ENCODE data around the gene RARG.
"Not testable (repeated sequence)": the region's sequence is repeated elsewhere in the genome, so short reads cannot be mapped to it uniquely, and the experiment has no call there.

The RARG gene

GRCh38 chr12:53208435-53208834 lies 23.6 kb downstream of the RARG start:
- DNase-seq = no peak

GRCh38 chr12:53207042-53207441 lies 25.0 kb downstream of the RARG start, which contains the start of gene ITGB7:
TSS of gene ITGB7 (minus strand) at chr12:53207251. CDS start at chr12:53200443, 6,808 bp downstream.
- no peak for DNase-seq

- DNase-seq = no peak
Observed at GRCh38 chr12:53205747-53206419, 26.1 kb downstream of the RARG start.

GRCh38 chr12:53204351-53204750 lies 27.7 kb downstream of the RARG start:
- DNase-seq = no peak

GRCh38 chr12:53202316-53202715 lies 29.7 kb downstream of the RARG start:
- DNase-seq = not testable (repeated sequence)

GRCh38 chr12:53201639-53202038 lies 30.4 kb downstream of the RARG start:
- DNase-seq = no peak

- DNase-seq = no peak
Observed at GRCh38 chr12:53201177-53201541, 30.9 kb downstream of the RARG start.

GRCh38 chr12:53200458-53201176 lies 31.4 kb downstream of the RARG start:
- DNase-seq = no peak

- DNase-seq = no peak
Observed at GRCh38 chr12:53200107-53200457, 31.9 kb downstream of the RARG start.

GRCh38 chr12:53199700-53200099 lies 32.3 kb downstream of the RARG start:
- no peak for DNase-seq

GRCh38 chr12:53198486-53199110 lies 33.4 kb downstream of the RARG start:
- no peak for DNase-seq

- DNase-seq = no peak
Observed at GRCh38 chr12:53197011-53197640, 34.9 kb downstream of the RARG start.

GRCh38 chr12:53196486-53196885 lies 35.5 kb downstream of the RARG start:
- no peak for DNase-seq

- no peak for DNase-seq
Observed at GRCh38 chr12:53195516-53196420, 36.2 kb downstream of the RARG start.

- DNase-seq = no peak
Observed at GRCh38 chr12:53194973-53195372, 37.0 kb downstream of the RARG start.

GRCh38 chr12:53193985-53194716 lies 37.9 kb downstream of the RARG start:
- no peak for DNase-seq

- no peak for DNase-seq
Observed at GRCh38 chr12:53193040-53193439, 39.0 kb downstream of the RARG start.

GRCh38 chr12:53192531-53193021 lies 39.4 kb downstream of the RARG start:
- no peak for DNase-seq

GRCh38 chr12:53191885-53192530 lies 40.0 kb downstream of the RARG start:
- DNase-seq = no peak

- no peak for DNase-seq
Observed at GRCh38 chr12:53191096-53191884, 40.7 kb downstream of the RARG start.
